WTC11 (cell line): Measurements from ENCODE around the gene TNNC2. TPM values are rescaled to one million over a fixed set of nuclear protein-coding genes. Genes with fewer than 3 reads are reported as not detected.

Experiments used
- ATAC-seq: fragments of 200-7000 bp; cut with Tn5 transposase; 2 replicates; pipeline ENCODE4 v1.10.0; 2021; ENCODE audit warnings: mild to moderate bottlenecking, moderate library complexity
- CTCF ChIA-PET: fragments of 300-600 bp; sonication (Branson Sonifier 250); formaldehyde crosslinking; loops from one replicate; lab custom pipeline; 2021; ENCODE audit warnings: antibody characterized with exemption; lab: Charles Lee
- POLR2A ChIA-PET: fragments of 350-600 bp; sonication (Branson Sonifier 250); formaldehyde crosslinking; loops from one replicate; lab custom pipeline; 2021; ENCODE audit warnings: antibody characterized with exemption; lab: Charles Lee
- DNase-seq: peaks from one replicate; pipeline ENCODE4 v3.0.0; 2021; ENCODE audit warnings: low spot score
- H3K27ac Mint-ChIP-seq: 2 replicates; pipeline ENCODE4 v1.8.0; 2021; ENCODE audit warnings: mixed read lengths
- H3K27me3 Mint-ChIP-seq: 2 replicates; pipeline ENCODE4 v1.8.0; 2021; ENCODE audit warnings: low read depth, mild to moderate bottlenecking, moderate library complexity, mixed read lengths
- H3K36me3 Mint-ChIP-seq: 2 replicates; pipeline ENCODE4 v1.8.0; 2021; ENCODE audit warnings: mixed read lengths
- H3K4me1 Mint-ChIP-seq: 2 replicates; pipeline ENCODE4 v1.8.0; 2022; ENCODE audit warnings: mixed read lengths
- H3K4me3 Mint-ChIP-seq: 2 replicates; pipeline ENCODE4 v1.8.0; 2021; ENCODE audit warnings: mild to moderate bottlenecking, moderate library complexity, mixed read lengths
- H3K9me3 Mint-ChIP-seq: 2 replicates; pipeline ENCODE4 v1.8.0; 2021; ENCODE audit warnings: mixed read lengths
- ATF2 ChIP-seq: sonication (generic); formaldehyde crosslinking; IDR thresholded peaks from 2 replicates; pipeline ENCODE4 v1.8.1; 2022; ENCODE audit warnings: low read depth, missing genetic modification reagents, borderline replicate concordance
- CREM ChIP-seq: sonication (generic); formaldehyde crosslinking; IDR thresholded peaks from 2 replicates; pipeline ENCODE4 v1.8.1; 2022; ENCODE audit warnings: mild to moderate bottlenecking, missing genetic modification reagents, moderate library complexity
- CTCF ChIP-seq: fragments of 200-600 bp; IDR thresholded peaks from 2 replicates; pipeline ENCODE4 v1.8.0; 2022; ENCODE audit warnings: antibody characterized with exemption
- E2F4 ChIP-seq: sonication (generic); formaldehyde crosslinking; IDR thresholded peaks from 2 replicates; pipeline ENCODE4 v1.8.1; 2022; ENCODE audit warnings: low read depth, mild to moderate bottlenecking, moderate library complexity, missing genetic modification reagents, borderline replicate concordance
- ETV6 ChIP-seq: sonication (generic); formaldehyde crosslinking; IDR thresholded peaks from 2 replicates; pipeline ENCODE4 v1.8.1; 2022; ENCODE audit warnings: mild to moderate bottlenecking, missing genetic modification reagents
- FOXJ3 ChIP-seq: sonication (generic); formaldehyde crosslinking; IDR thresholded peaks from 2 replicates; pipeline ENCODE4 v1.9.0; 2021; ENCODE audit warnings: missing genetic modification reagents, mild to moderate bottlenecking, borderline replicate concordance
- HMGA2 ChIP-seq: fragments of 250-450 bp; sonication (Bioruptor Pico); IDR thresholded peaks from 2 replicates; pipeline ENCODE4 v1.4.0; 2021; ENCODE audit warnings: mild to moderate bottlenecking, moderate library complexity
- NFE2L1 ChIP-seq: sonication (generic); formaldehyde crosslinking; IDR thresholded peaks from 2 replicates; pipeline ENCODE4 v1.8.1; 2023; ENCODE audit warnings: missing genetic modification reagents
- NR2C2 ChIP-seq: sonication (generic); formaldehyde crosslinking; IDR thresholded peaks from 2 replicates; pipeline ENCODE4 v1.8.0; 2022; ENCODE audit warnings: mild to moderate bottlenecking, missing genetic modification reagents
- PREB ChIP-seq: sonication (generic); formaldehyde crosslinking; IDR thresholded peaks from 2 replicates; pipeline ENCODE4 v1.8.1; 2022; ENCODE audit warnings: mild to moderate bottlenecking, missing genetic modification reagents, moderate library complexity, borderline replicate concordance
- PRRX2 ChIP-seq: fragments of 250-450 bp; sonication (Bioruptor Pico); IDR thresholded peaks from 2 replicates; pipeline ENCODE4 v1.8.0; 2021; ENCODE audit warnings: mild to moderate bottlenecking
- RELA ChIP-seq: sonication (generic); formaldehyde crosslinking; IDR thresholded peaks from 2 replicates; pipeline ENCODE4 v1.8.1; 2022; ENCODE audit warnings: missing genetic modification reagents, mild to moderate bottlenecking, borderline replicate concordance
- SP1 ChIP-seq: sonication (generic); formaldehyde crosslinking; conservative IDR thresholded peaks from 2 replicates; pipeline ENCODE4 v1.8.1; 2022; ENCODE audit warnings: missing genetic modification reagents
- TEAD4 ChIP-seq: sonication (generic); formaldehyde crosslinking; IDR thresholded peaks from 2 replicates; pipeline ENCODE4 v1.8.0; 2022; ENCODE audit warnings: mild to moderate bottlenecking, missing genetic modification reagents
- ZNF263 ChIP-seq: sonication (generic); formaldehyde crosslinking; IDR thresholded peaks from 2 replicates; pipeline ENCODE4 v1.8.1; 2022; ENCODE audit warnings: low read depth, mild to moderate bottlenecking, moderate library complexity, missing genetic modification reagents
- ZNF416 ChIP-seq: fragments of 250-450 bp; sonication (Bioruptor Pico); IDR thresholded peaks from 2 replicates; pipeline ENCODE4 v1.9.0; 2021; ENCODE audit warnings: mild to moderate bottlenecking, inconsistent platforms
- ZNF425 ChIP-seq: fragments of 250-450 bp; sonication (Bioruptor Pico); conservative IDR thresholded peaks from 2 replicates; pipeline ENCODE4 v1.9.0; 2021; ENCODE audit warnings: mild to moderate bottlenecking
- ZNF671 ChIP-seq: fragments of 250-450 bp; sonication (Bioruptor Pico); IDR thresholded peaks from 2 replicates; pipeline ENCODE4 v1.8.0; 2021; ENCODE audit warnings: mild to moderate bottlenecking
- total RNA-seq: library from RNA; stranded (reverse); gene quantifications from 3 replicates; pipeline ENCODE4 v1.2.3, GENCODE V29; 2021
- TF ChIP-seq, protein P1 (sequence below): sonication (generic); formaldehyde crosslinking; IDR thresholded peaks from 2 replicates; pipeline ENCODE4 v1.8.0; 2023; ENCODE audit warnings: mild to moderate bottlenecking, missing genetic modification reagents
- TF ChIP-seq, protein P2 (sequence below): sonication (generic); formaldehyde crosslinking; conservative IDR thresholded peaks from 2 replicates; pipeline ENCODE4 v1.8.1; 2022; ENCODE audit warnings: mild to moderate bottlenecking, missing genetic modification reagents
- TF ChIP-seq, protein P3 (sequence below): sonication (generic); formaldehyde crosslinking; IDR thresholded peaks from 2 replicates; pipeline ENCODE4 v1.8.1; 2023; ENCODE audit warnings: mild to moderate bottlenecking, missing genetic modification reagents, moderate library complexity

TNNC2 gene
- total RNA-seq, 1 experiment from 2014 or later: 3.0 TPM

DNA sequence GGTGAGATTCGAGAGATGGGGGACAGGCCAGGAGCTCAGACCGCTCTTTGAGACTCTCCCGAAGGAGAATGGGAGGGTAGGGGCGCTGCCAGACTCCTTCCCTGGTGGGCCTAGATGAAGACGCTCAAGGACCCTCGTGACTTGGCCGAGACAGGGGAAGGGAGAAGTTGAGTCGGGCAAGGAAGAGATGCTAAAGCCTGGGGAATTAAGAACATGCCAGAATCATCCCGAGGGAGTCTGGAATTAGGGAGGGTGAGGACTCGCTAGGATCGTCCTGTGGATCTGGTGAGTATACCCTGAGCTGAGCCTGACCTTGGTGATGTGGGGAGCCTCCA lies 14.1 kb downstream of the TNNC2 start:
- CTCF ChIA-PET: interaction anchor here (0.6 to 2.6 kb wide), 5 partner anchors 11 to 157 kb away, joined by 3 to 13 read pairs (median 4); partner anchors contain the start of genes CTSA and NEURL2
- Mint-ChIP-seq H3K27ac (peak overlapping the region; percentile 85), H3K27me3 (no peaks in the 10 kb centered on the region), H3K36me3 (peaks cover 62% of the 10 kb centered on the region), H3K4me1 (peaks cover 24% of the 10 kb centered on the region), H3K9me3 (no peaks in the 10 kb centered on the region), H3K4me3 (peak overlapping the region; percentile 99)
- peak; percentile 1; the same call in 1 of the 2 replicates for ATAC-seq
- POLR2A ChIA-PET: interaction anchor here (0.8 to 1.4 kb wide), 3 partner anchors 14 to 121 kb away, joined by 3 read pairs; partner anchors contain the start of genes PCIF1 and PLTP
- TF ChIP-seq, protein P1, sequence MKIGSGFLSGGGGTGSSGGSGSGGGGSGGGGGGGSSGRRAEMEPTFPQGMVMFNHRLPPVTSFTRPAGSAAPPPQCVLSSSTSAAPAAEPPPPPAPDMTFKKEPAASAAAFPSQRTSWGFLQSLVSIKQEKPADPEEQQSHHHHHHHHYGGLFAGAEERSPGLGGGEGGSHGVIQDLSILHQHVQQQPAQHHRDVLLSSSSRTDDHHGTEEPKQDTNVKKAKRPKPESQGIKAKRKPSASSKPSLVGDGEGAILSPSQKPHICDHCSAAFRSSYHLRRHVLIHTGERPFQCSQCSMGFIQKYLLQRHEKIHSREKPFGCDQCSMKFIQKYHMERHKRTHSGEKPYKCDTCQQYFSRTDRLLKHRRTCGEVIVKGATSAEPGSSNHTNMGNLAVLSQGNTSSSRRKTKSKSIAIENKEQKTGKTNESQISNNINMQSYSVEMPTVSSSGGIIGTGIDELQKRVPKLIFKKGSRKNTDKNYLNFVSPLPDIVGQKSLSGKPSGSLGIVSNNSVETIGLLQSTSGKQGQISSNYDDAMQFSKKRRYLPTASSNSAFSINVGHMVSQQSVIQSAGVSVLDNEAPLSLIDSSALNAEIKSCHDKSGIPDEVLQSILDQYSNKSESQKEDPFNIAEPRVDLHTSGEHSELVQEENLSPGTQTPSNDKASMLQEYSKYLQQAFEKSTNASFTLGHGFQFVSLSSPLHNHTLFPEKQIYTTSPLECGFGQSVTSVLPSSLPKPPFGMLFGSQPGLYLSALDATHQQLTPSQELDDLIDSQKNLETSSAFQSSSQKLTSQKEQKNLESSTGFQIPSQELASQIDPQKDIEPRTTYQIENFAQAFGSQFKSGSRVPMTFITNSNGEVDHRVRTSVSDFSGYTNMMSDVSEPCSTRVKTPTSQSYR: no peak
- TF ChIP-seq ZNF263 (CRISPR knock-in tag) (no peak), CREM (CRISPR knock-in tag) (no peak), ETV6 (CRISPR knock-in tag) (0 out of 2 replicates have a peak, but pooled peaks have one; percentile 41), HMGA2 (CRISPR knock-in tag) (no peak), ZNF671 (no peak)
- no peak for DNase-seq

DNA sequence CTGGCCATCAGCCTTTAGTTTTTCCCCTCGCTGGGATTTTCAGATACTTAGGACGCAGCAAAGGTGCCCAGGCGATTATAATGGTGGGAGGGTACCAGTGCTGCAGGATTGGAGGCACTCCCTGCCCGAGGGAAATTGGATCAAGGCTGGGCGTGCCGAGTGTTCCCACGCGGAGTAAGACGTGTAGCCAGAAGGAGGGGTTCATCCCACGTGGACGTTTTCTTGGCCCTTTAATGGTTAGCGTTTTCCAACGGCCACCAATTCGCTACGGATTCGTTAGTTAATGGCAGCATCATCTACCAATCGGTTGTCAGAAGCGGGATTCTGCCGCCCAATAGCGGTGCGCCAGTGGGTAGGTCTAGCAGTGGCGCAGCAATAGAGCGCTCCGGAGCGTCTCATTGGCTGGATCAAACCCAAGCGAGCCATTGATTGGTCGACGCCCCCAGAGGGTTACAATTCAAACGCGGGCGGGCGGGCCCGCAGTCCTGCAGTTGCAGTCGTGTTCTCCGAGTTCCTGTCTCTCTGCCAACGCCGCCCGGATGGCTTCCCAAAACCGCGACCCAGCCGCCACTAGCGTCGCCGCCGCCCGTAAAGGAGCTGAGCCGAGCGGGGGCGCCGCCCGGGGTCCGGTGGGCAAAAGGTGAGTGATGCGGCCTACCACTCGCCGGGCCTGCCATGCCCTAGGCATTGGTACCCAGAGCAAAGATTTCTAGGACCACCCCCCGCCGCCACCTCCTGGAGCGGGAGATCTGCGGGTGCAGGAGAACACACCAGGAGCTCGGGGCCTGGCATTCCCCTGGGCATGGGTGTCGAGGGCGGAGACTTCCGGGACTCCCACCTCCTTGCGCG lies 14.7 kb downstream of the TNNC2 start, which contains the start of gene UBE2C:
UBE2C (plus strand) TSS at position 488 of the 849 bp plus-strand sequence; CDS start at position 540, 52 bp downstream.
- ChIA-PET CTCF (interaction anchor here (0.6 to 2.6 kb wide), 7 partner anchors 12 to 158 kb away, joined by 3 to 13 read pairs (median 4); partner anchors contain the start of genes CTSA, DNTTIP1, NEURL2 and WFDC3), POLR2A (interaction anchor here (0.8 to 1.4 kb wide), 3 partner anchors 13 to 122 kb away, joined by 3 read pairs; partner anchors contain the start of genes PCIF1 and PLTP)
- peaks cover 24% of the 10 kb centered on the region for H3K4me1 Mint-ChIP-seq
- peak within 1 kb of the TSS; percentile 99 for H3K4me3 Mint-ChIP-seq
- peaks cover 60% of the 10 kb centered on the region for H3K36me3 Mint-ChIP-seq
- peak; percentile 97 for DNase-seq
- no peaks in the 10 kb centered on the region for H3K9me3 Mint-ChIP-seq
- H3K27ac Mint-ChIP-seq: peak within 1 kb of the TSS; percentile 85
- H3K27me3 Mint-ChIP-seq: no peaks in the 10 kb centered on the region
- peak; percentile 98 for ATAC-seq
- TF ChIP-seq RELA (CRISPR knock-in tag) (peak; percentile 21; the same call in 1 of the 2 replicates), ATF2 (CRISPR knock-in tag) (no peak), ETV6 (CRISPR knock-in tag) (no peak), PREB (CRISPR knock-in tag) (peak; percentile 86; the same call in 1 of the 2 replicates), ZNF425 (CRISPR knock-in tag) (no peak), NR2C2 (CRISPR knock-in tag) (no peak), NFE2L1 (CRISPR knock-in tag) (0 out of 2 replicates have a peak, but pooled peaks have one; percentile 20), SP1 (no peak; the same call in 1 of the 2 replicates), FOXJ3 (no peak), ZNF416 (CRISPR knock-in tag) (no peak), E2F4 (peak; percentile 96), TEAD4 (CRISPR knock-in tag) (no peak), PRRX2 (CRISPR knock-in tag) (no peak), CTCF (no peak)
- TF ChIP-seq, protein P2, sequence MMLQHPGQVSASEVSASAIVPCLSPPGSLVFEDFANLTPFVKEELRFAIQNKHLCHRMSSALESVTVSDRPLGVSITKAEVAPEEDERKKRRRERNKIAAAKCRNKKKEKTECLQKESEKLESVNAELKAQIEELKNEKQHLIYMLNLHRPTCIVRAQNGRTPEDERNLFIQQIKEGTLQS (CRISPR knock-in tag): no peak
- TF ChIP-seq, protein P3, sequence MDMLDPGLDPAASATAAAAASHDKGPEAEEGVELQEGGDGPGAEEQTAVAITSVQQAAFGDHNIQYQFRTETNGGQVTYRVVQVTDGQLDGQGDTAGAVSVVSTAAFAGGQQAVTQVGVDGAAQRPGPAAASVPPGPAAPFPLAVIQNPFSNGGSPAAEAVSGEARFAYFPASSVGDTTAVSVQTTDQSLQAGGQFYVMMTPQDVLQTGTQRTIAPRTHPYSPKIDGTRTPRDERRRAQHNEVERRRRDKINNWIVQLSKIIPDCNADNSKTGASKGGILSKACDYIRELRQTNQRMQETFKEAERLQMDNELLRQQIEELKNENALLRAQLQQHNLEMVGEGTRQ (CRISPR knock-in tag): peak; percentile 89
